ENCODE results near the gene SAP30. TPM values are rescaled to one million over a fixed set of nuclear protein-coding genes. Genes with fewer than 3 reads are reported as not detected.

Gene SAP30
- total and polyA plus RNA-seq, 9 of the 15 experiments (the other 6 are each of a cell fraction or from before 2014, with no cell fraction given), result 5.9 to 51.1 (median 32.6) TPM

DNA sequence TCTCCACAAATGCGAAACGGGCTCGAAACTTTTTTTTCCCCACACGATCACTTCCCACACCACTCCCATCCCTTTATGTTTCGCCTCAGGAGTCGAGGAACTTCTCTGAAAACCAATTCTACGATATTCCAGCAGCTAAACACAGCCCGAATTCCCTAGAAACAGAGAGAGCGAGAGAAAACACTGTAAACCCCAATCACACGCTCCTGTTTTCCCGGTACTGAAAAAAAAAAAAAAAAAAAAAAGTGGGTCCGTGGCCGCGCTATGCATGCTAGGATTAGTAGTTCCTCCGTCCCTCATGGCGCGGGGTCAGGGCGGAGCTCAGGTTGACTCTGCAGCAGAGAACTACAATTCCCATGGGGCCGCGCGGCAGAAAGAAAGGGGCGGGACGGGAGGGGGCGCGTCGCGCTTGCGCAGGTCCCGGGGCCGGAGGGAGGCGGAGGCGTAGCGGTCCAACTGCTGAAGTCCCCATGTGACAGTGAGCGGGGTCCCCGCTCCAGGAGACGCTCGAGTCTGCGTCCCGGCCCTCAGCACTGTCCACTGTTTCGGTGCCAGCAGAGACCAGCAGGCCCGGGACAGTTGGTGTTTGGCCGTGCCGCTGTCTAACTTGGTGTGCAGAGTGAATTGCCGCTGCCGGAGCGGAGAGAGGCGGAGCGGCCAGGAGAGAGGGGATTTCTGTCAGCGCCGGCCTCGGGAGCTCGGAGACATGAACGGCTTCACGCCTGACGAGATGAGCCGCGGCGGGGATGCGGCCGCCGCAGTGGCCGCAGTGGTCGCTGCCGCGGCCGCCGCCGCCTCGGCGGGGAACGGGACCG, at the start of gene SAP30 (continued):
- TF ChIP-seq HNRNPL (IDR thresholded peaks at IDR 0.05; ENCODE audit: low read depth, low read length) (no peak), CBFA2T2 (conservative IDR thresholded peaks at IDR 0.05) (no peak), CBX5 (IDR thresholded peaks at IDR 0.05; ENCODE audit: borderline replicate concordance, low read depth) (no peak), ZC3H4 (CRISPR knock-in tag; IDR thresholded peaks at IDR 0.05; ENCODE audit: borderline replicate concordance) (no peak), NFIX (CRISPR knock-in tag; IDR thresholded peaks at IDR 0.05; ENCODE audit: low read depth) (no peak), ZC3H11A (IDR thresholded peaks at IDR 0.05; ENCODE audit: low read depth, low read length) (no peak), DMBX1 (CRISPR knock-in tag; IDR thresholded peaks at IDR 0.05; ENCODE audit: borderline replicate concordance) (no peak), ZSCAN29 (IDR thresholded peaks at IDR 0.05) (no peak), GATAD2B (IDR thresholded peaks at IDR 0.05; ENCODE audit: borderline replicate concordance) (no peak), SMARCA4 (IDR thresholded peaks at IDR 0.05) (no peak), POLR2H (tag; IDR thresholded peaks at IDR 0.05; ENCODE audit: low read depth) (no peak; the same call in 1 of the 2 replicates)
- TF ChIP-seq, protein P1, sequence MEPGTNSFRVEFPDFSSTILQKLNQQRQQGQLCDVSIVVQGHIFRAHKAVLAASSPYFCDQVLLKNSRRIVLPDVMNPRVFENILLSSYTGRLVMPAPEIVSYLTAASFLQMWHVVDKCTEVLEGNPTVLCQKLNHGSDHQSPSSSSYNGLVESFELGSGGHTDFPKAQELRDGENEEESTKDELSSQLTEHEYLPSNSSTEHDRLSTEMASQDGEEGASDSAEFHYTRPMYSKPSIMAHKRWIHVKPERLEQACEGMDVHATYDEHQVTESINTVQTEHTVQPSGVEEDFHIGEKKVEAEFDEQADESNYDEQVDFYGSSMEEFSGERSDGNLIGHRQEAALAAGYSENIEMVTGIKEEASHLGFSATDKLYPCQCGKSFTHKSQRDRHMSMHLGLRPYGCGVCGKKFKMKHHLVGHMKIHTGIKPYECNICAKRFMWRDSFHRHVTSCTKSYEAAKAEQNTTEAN (CRISPR knock-in tag; IDR thresholded peaks at IDR 0.05), result no peak
- TF ChIP-seq, protein P2, sequence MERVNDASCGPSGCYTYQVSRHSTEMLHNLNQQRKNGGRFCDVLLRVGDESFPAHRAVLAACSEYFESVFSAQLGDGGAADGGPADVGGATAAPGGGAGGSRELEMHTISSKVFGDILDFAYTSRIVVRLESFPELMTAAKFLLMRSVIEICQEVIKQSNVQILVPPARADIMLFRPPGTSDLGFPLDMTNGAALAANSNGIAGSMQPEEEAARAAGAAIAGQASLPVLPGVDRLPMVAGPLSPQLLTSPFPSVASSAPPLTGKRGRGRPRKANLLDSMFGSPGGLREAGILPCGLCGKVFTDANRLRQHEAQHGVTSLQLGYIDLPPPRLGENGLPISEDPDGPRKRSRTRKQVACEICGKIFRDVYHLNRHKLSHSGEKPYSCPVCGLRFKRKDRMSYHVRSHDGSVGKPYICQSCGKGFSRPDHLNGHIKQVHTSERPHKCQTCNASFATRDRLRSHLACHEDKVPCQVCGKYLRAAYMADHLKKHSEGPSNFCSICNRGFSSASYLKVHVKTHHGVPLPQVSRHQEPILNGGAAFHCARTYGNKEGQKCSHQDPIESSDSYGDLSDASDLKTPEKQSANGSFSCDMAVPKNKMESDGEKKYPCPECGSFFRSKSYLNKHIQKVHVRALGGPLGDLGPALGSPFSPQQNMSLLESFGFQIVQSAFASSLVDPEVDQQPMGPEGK (CRISPR knock-in tag; IDR thresholded peaks at IDR 0.05; ENCODE audit: borderline replicate concordance), result no peak
- TF ChIP-seq, protein P3, sequence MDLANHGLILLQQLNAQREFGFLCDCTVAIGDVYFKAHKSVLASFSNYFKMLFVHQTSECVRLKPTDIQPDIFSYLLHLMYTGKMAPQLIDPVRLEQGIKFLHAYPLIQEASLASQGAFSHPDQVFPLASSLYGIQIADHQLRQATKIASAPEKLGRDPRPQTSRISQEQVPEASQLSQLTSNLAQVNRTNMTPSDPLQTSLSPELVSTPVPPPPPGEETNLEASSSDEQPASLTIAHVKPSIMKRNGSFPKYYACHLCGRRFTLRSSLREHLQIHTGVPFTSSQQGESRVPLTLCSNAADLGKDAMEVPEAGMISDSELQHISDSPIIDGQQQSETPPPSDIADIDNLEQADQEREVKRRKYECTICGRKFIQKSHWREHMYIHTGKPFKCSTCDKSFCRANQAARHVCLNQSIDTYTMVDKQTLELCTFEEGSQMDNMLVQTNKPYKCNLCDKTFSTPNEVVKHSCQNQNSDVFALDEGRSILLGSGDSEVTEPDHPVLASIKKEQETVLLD (IDR thresholded peaks at IDR 0.05), result 0 out of 2 replicates have a peak, but pooled peaks have one; percentile 65
- TF ChIP-seq, protein P4, sequence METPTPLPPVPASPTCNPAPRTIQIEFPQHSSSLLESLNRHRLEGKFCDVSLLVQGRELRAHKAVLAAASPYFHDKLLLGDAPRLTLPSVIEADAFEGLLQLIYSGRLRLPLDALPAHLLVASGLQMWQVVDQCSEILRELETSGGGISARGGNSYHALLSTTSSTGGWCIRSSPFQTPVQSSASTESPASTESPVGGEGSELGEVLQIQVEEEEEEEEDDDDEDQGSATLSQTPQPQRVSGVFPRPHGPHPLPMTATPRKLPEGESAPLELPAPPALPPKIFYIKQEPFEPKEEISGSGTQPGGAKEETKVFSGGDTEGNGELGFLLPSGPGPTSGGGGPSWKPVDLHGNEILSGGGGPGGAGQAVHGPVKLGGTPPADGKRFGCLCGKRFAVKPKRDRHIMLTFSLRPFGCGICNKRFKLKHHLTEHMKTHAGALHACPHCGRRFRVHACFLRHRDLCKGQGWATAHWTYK (CRISPR knock-in tag; IDR thresholded peaks at IDR 0.05), result peak; percentile 90
- TF ChIP-seq, protein P5, sequence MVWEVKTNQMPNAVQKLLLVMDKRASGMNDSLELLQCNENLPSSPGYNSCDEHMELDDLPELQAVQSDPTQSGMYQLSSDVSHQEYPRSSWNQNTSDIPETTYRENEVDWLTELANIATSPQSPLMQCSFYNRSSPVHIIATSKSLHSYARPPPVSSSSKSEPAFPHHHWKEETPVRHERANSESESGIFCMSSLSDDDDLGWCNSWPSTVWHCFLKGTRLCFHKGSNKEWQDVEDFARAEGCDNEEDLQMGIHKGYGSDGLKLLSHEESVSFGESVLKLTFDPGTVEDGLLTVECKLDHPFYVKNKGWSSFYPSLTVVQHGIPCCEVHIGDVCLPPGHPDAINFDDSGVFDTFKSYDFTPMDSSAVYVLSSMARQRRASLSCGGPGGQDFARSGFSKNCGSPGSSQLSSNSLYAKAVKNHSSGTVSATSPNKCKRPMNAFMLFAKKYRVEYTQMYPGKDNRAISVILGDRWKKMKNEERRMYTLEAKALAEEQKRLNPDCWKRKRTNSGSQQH (CRISPR knock-in tag; IDR thresholded peaks at IDR 0.05), result no peak
- TF ChIP-seq, protein P6, sequence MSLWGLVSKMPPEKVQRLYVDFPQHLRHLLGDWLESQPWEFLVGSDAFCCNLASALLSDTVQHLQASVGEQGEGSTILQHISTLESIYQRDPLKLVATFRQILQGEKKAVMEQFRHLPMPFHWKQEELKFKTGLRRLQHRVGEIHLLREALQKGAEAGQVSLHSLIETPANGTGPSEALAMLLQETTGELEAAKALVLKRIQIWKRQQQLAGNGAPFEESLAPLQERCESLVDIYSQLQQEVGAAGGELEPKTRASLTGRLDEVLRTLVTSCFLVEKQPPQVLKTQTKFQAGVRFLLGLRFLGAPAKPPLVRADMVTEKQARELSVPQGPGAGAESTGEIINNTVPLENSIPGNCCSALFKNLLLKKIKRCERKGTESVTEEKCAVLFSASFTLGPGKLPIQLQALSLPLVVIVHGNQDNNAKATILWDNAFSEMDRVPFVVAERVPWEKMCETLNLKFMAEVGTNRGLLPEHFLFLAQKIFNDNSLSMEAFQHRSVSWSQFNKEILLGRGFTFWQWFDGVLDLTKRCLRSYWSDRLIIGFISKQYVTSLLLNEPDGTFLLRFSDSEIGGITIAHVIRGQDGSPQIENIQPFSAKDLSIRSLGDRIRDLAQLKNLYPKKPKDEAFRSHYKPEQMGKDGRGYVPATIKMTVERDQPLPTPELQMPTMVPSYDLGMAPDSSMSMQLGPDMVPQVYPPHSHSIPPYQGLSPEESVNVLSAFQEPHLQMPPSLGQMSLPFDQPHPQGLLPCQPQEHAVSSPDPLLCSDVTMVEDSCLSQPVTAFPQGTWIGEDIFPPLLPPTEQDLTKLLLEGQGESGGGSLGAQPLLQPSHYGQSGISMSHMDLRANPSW (CRISPR knock-in tag; IDR thresholded peaks at IDR 0.05), result no peak
